Stimulated activated CD8-positive, alpha-beta memory T cell treated with anti-CD3 and anti-CD28 coated beads, Interleukin-7, amount 100 ng/mL, for 4 hours (primary cell): ENCODE measurements around the gene CCND1.

Experiments used
- DNase-seq, 2 donors: peaks; one replicate each; pipeline ENCODE4 v3.0.0-alpha.2; 2020; ENCODE audit warnings: low read depth in 2 of 2

Gene CCND1

GRCh38 chr11:69640995-69641581, at the start of gene CCND1:
Gene CCND1, plus strand, starts transcription at chr11:69641156. Its CDS starts 158 bp downstream, at chr11:69641314.
- DNase-seq: peak in 1 of 2 donors; percentile 20

GRCh38 chr11:69592986-69593650, 47.8 kb upstream of the CCND1 start:
- no peak for DNase-seq

- no peak for DNase-seq
Measured at GRCh38 chr11:69593851-69594250, 47.1 kb upstream of the CCND1 start.

- DNase-seq: no peak
Measured at GRCh38 chr11:69594481-69594880, 46.5 kb upstream of the CCND1 start.

GRCh38 chr11:69595805-69596665, 44.9 kb upstream of the CCND1 start:
- DNase-seq: no peak

- no peak for DNase-seq
Measured at GRCh38 chr11:69598147-69598546, 42.8 kb upstream of the CCND1 start.

- DNase-seq: no peak
Measured at GRCh38 chr11:69599502-69599901, 41.5 kb upstream of the CCND1 start.

GRCh38 chr11:69600001-69600400, 41.0 kb upstream of the CCND1 start:
- DNase-seq: no peak

GRCh38 chr11:69601011-69601975, 39.7 kb upstream of the CCND1 start:
- no peak for DNase-seq

- DNase-seq: no peak
Measured at GRCh38 chr11:69603111-69603836, 37.7 kb upstream of the CCND1 start.

GRCh38 chr11:69604055-69604454, 36.9 kb upstream of the CCND1 start:
- DNase-seq: no peak

GRCh38 chr11:69605737-69606526, 35.0 kb upstream of the CCND1 start:
- DNase-seq: no peak

GRCh38 chr11:69609351-69609750, 31.6 kb upstream of the CCND1 start:
- no peak for DNase-seq

GRCh38 chr11:69611548-69612526, 29.1 kb upstream of the CCND1 start:
- DNase-seq: no peak

- DNase-seq: no peak
Measured at GRCh38 chr11:69613594-69613993, 27.4 kb upstream of the CCND1 start.

- DNase-seq: no peak
Measured at GRCh38 chr11:69614085-69614484, 26.9 kb upstream of the CCND1 start.

GRCh38 chr11:69615545-69616278, 25.2 kb upstream of the CCND1 start:
- DNase-seq: no peak

- DNase-seq: no peak
Measured at GRCh38 chr11:69617220-69617619, 23.7 kb upstream of the CCND1 start.
